ENCODE measurements around the gene RCSD1.

The RCSD1 gene

DNA sequence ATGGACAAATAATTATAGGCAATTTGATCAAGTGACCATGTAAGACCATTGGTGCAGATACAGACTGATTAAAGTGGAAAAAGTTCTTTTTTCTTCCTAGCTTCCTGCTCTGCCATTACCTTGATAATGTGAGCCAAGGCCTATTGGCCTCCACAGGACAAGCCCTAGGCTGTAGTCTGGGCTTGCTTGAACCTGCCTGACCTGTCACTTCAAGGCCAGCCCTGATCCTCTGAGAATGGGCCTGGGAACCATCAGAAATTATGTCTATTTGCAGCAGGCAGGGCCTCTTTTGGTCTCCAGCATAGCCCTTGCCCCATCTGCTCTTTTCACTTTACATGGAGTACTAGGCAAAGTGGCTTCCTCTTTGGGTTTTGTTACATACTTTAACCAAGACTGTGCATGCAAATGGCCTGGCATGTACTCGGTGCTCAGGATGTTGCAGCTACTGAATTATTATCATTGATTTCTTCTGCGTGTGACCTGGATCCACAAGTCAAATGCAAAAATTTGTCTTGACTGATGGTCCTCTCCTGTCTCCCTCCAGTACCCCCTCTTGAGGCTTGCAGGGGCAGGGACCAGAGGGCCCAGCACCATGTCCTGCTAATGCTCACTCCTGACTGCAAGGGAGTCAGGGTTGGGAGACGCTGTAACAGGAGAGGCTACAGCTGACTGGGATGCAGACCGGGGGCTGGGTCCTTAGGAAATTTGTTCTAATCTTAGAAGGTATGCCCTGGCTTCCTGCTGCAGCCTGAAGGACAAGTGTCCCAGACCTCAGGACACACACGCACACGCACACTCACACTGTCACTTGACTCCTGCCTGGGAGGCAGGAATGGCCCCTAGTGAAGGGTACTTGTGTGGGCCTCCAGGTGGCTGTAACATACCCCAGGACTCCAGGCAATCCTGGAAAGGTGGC is 39.4 kb downstream of the RCSD1 start:
- Histone ChIP-seq H3F3A (ENCODE audit: insufficient read depth, low read length) (no peaks in the 10 kb centered on the region), H3K79me2 (ENCODE audit: insufficient read depth, low read length) (peaks cover 19% of the 10 kb centered on the region), H3K27me3 (ENCODE audit: insufficient read depth, low read length) (no peaks in the 10 kb centered on the region), H3K27ac (ENCODE audit: low read depth, low read length, poor library complexity, severe bottlenecking) (peak overlapping the region; percentile 59), H3K9ac (ENCODE audit: low read length) (no peak overlapping the region; the same call in 1 of the 2 replicates), H2AFZ (ENCODE audit: low read length) (no peak overlapping the region), H3K4me3 (ENCODE audit: low read depth, low read length, poor library complexity, severe bottlenecking) (no peak overlapping the region), H3K9me3 (ENCODE audit: low read length) (no peaks in the 10 kb centered on the region), H4K20me1 (ENCODE audit: insufficient read depth, low read length) (no peaks in the 10 kb centered on the region), H3K4me1 (ENCODE audit: insufficient read depth, low read length, severe bottlenecking) (peaks cover 41% of the 10 kb centered on the region), H3K36me3 (ENCODE audit: insufficient read depth, low read length) (peaks cover 73% of the 10 kb centered on the region), H3K9me2 (ENCODE audit: low read depth, low read length) (no peaks in the 10 kb centered on the region), H3K4me2 (ENCODE audit: low read length) (peak overlapping the region; percentile 16; the same call in 1 of the 2 replicates)
- TF ChIP-seq, protein P1, sequence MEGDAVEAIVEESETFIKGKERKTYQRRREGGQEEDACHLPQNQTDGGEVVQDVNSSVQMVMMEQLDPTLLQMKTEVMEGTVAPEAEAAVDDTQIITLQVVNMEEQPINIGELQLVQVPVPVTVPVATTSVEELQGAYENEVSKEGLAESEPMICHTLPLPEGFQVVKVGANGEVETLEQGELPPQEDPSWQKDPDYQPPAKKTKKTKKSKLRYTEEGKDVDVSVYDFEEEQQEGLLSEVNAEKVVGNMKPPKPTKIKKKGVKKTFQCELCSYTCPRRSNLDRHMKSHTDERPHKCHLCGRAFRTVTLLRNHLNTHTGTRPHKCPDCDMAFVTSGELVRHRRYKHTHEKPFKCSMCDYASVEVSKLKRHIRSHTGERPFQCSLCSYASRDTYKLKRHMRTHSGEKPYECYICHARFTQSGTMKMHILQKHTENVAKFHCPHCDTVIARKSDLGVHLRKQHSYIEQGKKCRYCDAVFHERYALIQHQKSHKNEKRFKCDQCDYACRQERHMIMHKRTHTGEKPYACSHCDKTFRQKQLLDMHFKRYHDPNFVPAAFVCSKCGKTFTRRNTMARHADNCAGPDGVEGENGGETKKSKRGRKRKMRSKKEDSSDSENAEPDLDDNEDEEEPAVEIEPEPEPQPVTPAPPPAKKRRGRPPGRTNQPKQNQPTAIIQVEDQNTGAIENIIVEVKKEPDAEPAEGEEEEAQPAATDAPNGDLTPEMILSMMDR (IDR thresholded peaks at IDR 0.05; ENCODE audit: low read length): no peak
- TF ChIP-seq EZH2 (IDR thresholded peaks at IDR 0.05; ENCODE audit: borderline replicate concordance, low read length): no peak

DNA sequence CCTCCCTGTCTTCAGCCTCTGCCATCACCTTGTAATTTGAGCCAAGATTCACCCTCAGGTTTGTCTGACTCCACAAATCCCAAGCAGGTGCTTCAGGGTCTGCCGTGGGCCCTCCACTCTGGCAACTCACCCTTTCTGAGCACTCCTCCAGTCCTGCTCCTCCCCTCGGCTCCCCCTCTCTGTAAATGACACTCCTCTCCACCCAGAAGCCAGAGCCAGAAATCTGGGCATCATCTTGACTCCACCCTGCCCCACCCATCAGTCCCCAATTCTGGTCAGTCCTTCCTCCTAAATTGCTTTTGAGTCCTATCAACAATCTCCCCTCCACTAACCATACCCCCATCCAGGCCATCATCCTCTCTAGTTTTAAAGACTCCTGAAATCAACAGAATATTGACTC is 40.5 kb downstream of the RCSD1 start:
- Histone ChIP-seq H3K27ac (ENCODE audit: low read depth, low read length, poor library complexity, severe bottlenecking) (no peak overlapping the region), H4K20me1 (ENCODE audit: insufficient read depth, low read length) (no peaks in the 10 kb centered on the region), H3K36me3 (ENCODE audit: insufficient read depth, low read length) (peaks cover 72% of the 10 kb centered on the region), H3K9me3 (ENCODE audit: low read length) (no peaks in the 10 kb centered on the region), H3K4me1 (ENCODE audit: insufficient read depth, low read length, severe bottlenecking) (peaks cover 43% of the 10 kb centered on the region), H3K4me3 (ENCODE audit: low read depth, low read length, poor library complexity, severe bottlenecking) (no peak overlapping the region), H3K9ac (ENCODE audit: low read length) (no peak overlapping the region), H2AFZ (ENCODE audit: low read length) (no peak overlapping the region), H3K79me2 (ENCODE audit: insufficient read depth, low read length) (peaks cover 11% of the 10 kb centered on the region), H3K4me2 (ENCODE audit: low read length) (no peak overlapping the region), H3K27me3 (ENCODE audit: insufficient read depth, low read length) (no peaks in the 10 kb centered on the region), H3F3A (ENCODE audit: insufficient read depth, low read length) (no peaks in the 10 kb centered on the region), H3K9me2 (ENCODE audit: low read depth, low read length) (no peaks in the 10 kb centered on the region)
- TF ChIP-seq EZH2 (IDR thresholded peaks at IDR 0.05; ENCODE audit: borderline replicate concordance, low read length): no peak
- TF ChIP-seq, protein P1 (IDR thresholded peaks at IDR 0.05; ENCODE audit: low read length): no peak

DNA sequence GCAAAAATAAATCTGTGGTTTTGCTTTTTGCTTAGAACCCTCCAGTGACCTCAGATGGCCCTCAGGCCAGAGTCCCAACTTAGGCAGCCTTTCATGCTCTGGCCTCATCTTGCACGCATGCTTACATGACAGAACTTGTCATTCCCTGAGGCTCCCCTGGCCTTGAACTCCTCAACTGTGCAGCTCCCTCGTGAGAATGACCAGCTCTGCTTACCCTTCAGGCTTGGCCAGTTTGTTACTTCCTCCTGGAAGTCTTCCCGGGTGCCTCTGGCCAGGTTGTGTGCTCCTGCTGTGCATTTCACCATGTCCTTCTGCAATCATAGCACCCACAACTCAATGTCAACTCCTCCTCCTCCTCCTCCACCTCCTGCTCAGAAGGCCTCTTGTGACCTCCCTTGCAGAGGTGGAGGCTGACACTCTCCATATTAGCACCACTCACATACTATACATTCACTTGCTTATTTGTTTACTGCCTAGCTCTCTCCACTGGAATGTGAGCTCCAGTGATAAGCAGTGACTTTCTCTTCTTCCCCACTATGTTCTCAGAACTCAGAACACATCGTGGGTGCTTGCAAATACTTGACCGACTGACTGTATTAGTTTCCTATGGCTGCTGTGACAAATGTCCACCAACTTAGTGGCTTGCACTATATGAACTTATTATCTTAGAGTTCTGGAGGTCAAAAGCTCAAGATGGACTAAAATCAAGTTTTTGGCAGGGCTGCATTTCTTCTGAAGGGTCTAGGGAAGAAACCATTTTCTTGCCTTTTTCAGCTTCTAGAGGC is 41.9 kb downstream of the RCSD1 start:
- Histone ChIP-seq H3K9me3 (ENCODE audit: low read length) (no peaks in the 10 kb centered on the region), H3K9me2 (ENCODE audit: low read depth, low read length) (no peaks in the 10 kb centered on the region), H3K4me3 (ENCODE audit: low read depth, low read length, poor library complexity, severe bottlenecking) (no peak overlapping the region), H2AFZ (ENCODE audit: low read length) (no peak overlapping the region), H3F3A (ENCODE audit: insufficient read depth, low read length) (no peaks in the 10 kb centered on the region), H3K36me3 (ENCODE audit: insufficient read depth, low read length) (peaks cover 72% of the 10 kb centered on the region), H3K9ac (ENCODE audit: low read length) (no peak overlapping the region), H3K4me2 (ENCODE audit: low read length) (no peak overlapping the region), H4K20me1 (ENCODE audit: insufficient read depth, low read length) (no peaks in the 10 kb centered on the region), H3K79me2 (ENCODE audit: insufficient read depth, low read length) (peaks cover 10% of the 10 kb centered on the region), H3K27ac (ENCODE audit: low read depth, low read length, poor library complexity, severe bottlenecking) (no peak overlapping the region), H3K4me1 (ENCODE audit: insufficient read depth, low read length, severe bottlenecking) (peaks cover 46% of the 10 kb centered on the region), H3K27me3 (ENCODE audit: insufficient read depth, low read length) (no peaks in the 10 kb centered on the region)
- TF ChIP-seq, protein P1 (IDR thresholded peaks at IDR 0.05; ENCODE audit: low read length): no peak
- TF ChIP-seq EZH2 (IDR thresholded peaks at IDR 0.05; ENCODE audit: borderline replicate concordance, low read length): no peak

All from OCI-LY1 (cell line).